Subcutaneous adipose tissue (tissue), 4 donors: Measurements from ENCODE around the gene UNC13B. TPM values are rescaled to one million over a fixed set of nuclear protein-coding genes. Genes with fewer than 3 reads are reported as not detected.

Experiments used
- CTCF ChIP-seq: fragments of 450-650 bp; IDR thresholded peaks from one replicate; pipeline ENCODE4 v1.5.1; 2016; ENCODE audit warnings: low read depth, mild to moderate bottlenecking, control low read depth, antibody characterized with exemption, moderate library complexity
- total RNA-seq, 4 donors: library from RNA; depleted of rRNA; stranded (reverse); fragments of >200 nt; gene quantifications; one replicate each; pipeline ENCODE4 v1.1.0, GENCODE V29; 2016

Gene UNC13B
- total RNA-seq, 4 donors from 2014 or later: 17.5 to 31.6 (median 28.9) TPM

DNA sequence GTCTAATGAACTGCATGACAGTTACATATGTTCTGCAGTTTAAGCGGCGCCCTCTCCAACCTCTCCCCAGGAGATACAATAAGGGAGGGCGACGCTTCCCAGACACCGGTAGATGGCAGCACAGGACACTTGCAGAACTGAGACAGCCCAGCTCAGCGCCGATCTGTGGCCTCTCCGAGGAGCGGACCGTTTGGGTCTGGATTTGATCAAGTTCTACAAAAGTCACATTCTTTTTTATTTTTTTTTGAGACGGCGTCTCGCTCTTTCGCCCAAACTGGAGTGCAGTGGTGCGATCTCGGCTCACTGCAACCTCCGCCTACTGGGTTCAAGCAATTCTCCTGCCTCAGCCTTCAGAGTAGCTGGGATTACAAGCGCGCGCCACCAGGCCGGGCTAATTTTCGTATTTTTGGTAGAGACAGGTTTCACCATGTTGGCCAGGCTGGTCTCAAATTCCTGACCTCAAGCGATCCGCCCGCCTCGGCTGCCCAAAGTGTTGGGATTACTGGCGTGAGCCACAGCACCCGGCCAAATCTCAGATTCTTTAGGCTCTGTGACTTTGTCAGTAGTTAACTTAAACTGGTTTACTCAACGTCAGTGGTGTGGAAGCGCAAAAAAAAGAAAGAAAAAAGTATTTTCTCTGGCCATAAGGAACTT is 44.8 kb upstream of the UNC13B start:
- TF ChIP-seq CTCF: no peak

- no peak for TF ChIP-seq CTCF
Observed at GRCh38 chr9:35134920-35135319, 26.9 kb upstream of the UNC13B start.

- no peak for TF ChIP-seq CTCF
Observed at GRCh38 chr9:35135988-35136387, 25.8 kb upstream of the UNC13B start.

DNA sequence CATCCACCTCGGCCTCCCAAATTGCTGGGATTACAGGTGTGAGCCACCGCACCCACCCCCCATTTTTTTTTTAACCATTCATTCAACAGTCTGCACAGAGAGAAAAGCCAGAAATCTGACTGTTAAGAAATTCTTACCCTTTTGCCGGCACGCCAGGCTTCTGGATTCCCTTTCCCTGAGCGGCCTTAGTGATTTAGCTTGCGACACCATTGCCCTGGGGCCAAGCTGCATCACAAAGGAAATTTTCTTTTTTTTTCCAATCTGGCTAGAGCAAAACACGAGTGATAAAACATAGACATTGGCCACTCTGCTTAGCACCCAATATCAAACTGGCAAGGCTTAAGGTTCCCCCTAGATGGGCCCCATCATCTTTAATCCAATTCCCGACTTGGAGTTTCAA is 24.9 kb upstream of the UNC13B start:
- TF ChIP-seq CTCF: no peak

DNA sequence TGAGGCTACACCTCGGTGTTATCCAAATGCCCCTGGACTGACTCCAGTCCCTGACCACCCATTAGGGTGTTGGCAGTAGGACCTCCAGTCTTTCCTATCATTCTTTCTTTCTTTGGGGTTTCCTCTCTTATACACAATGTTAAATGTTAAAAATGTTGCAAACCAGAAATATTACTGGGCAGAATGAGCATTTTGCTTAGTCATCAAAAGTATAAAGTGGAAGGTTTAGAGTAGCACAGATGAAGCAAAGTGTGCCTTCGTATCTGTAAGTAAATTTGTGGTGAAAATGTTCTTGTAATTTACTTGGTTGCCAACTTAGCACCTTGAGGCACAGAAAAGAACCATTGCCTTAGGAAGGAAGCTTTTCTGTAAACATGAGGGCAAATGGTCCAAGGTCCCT is 21.7 kb upstream of the UNC13B start:
- no peak for TF ChIP-seq CTCF

DNA sequence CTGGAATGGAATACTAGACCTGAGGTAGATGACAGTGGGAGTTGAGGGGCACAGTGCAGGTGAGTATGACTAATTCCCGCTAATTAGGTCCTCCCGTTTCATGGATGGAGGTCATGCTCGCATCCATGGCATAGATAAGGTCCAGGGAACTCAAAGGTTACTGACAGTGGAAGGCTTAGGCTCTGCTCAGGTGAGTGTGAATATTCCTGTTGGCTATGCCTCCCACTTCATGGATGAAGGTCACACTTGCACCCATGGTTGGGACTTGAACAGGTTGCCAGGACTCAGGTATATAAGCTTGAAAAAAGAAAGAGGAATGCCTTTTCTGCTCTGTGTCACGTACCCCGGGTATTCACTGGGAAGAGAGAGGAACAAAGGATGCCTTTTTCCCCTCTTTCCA is 19.8 kb upstream of the UNC13B start:
- TF ChIP-seq CTCF: no peak

DNA sequence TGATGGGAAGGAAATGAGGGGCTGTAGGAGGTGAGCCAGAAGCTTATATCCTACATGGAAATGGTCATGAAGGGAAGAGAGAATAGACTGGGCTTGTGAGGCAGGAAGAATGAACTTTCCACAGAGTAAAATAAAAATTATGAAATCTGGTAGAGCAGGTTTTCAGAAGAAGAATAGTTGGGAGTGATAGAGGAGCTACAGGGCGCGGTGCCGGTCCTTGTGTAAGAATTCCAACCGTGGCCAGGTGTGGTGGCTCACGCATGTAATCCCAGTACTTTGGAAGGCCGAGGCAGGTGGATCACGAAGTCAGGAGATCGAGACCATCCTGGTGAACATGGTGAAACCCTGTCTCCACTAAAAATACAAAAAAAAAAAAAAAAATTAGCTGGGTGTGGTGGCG is 8.9 kb upstream of the UNC13B start:
- no peak for TF ChIP-seq CTCF
